GM12892 (cell line): ENCODE results near the gene CCND3.

Experiments used
- POLR2A ChIP-seq: IDR thresholded peaks from 2 replicates; pipeline ENCODE4 v1.6.1; 2011; ENCODE audit warnings: low read depth, low read length, control low read depth
- POLR2AphosphoS5 ChIP-seq: IDR thresholded peaks from 2 replicates; pipeline ENCODE4 v1.6.1; 2011; ENCODE audit warnings: low read depth, low read length, control low read depth

DNA sequence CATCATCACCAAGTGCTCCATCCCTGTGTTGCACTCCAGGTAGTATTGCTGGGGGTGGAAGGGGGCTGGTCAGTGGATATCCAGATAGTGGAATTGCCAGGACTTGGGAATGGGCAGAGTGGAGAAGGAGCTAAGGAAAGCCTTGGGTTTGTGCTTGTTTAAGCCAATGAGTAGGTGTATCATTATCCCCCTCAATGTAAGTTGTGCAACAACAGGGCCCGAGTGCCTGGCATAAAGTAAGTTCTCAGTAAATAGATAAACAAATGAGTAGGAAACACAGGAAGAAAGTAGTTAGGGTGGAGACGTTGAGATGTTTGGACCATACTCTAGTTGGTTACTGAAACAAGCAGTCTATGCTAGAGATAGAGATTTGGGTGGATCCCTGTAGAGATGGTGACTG, 9.8 kb downstream of the CCND3 start:
- TF ChIP-seq POLR2A = no peak
- no peak for TF ChIP-seq POLR2AphosphoS5
